Skin epidermis (tissue), 12 donors: Measurements from ENCODE around the gene ACOT8.

Experiments
- H3K27ac ChIP-seq, 21 experiments: fragments of 200-600 bp; sonication (generic) in 11 of 21; one replicate each; pipeline ENCODE4 v1.5.0; 2020; ENCODE audit warnings: mild to moderate bottlenecking in 3 of 21, inconsistent platforms in 2 of 21, moderate library complexity in 2 of 21
- H3K4me3 ChIP-seq, 7 experiments: fragments of 200-600 bp; sonication (generic) in 2 of 7; one replicate each; pipeline ENCODE4 v1.5.0; 2020; ENCODE audit warnings: inconsistent platforms in 2 of 7, mild to moderate bottlenecking in 2 of 7, moderate library complexity in 1 of 7

Gene ACOT8

DNA sequence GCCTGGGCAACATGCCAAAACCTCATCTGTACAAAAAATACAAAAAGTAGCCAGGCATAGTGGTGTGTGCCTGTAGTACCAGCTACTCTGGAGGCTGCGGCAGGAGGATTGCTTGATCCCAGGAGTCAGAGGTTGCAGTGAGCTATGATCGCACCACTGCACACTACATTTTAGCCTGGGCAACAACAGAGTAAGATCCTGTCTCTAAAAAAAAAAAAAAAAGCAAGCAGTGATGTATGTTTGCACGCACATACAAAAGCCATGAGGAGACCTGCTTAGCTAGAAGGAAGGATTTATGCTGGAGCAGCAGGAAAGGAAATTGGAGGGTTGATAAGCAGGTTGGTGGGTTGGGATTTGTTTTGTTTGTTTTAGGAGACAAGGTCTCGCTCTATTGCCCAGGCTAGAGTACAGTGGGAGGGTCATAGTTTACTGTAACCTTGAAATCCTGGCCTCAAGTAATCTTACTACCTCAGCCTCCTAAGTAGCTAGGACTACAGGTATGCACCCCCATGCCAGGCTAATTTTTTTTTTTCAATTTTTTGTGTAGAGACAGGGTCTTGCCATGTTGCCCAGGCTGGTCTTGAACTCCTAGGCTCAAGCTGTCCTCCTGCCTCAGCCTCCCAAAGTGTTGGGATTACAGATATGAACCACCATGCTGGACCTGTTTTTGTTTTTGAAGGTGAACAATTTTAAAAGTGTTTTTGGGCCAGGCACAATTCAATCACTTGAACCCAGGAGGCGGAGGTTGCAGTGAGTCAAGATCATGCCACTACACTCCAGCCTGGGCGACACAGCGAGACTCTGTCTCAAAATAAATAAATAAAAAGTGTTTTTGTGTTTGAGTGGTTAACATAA lies 4.3 kb upstream of the ACOT8 start:
- no peak overlapping the region for H3K4me3 ChIP-seq
- no peak overlapping the region for H3K27ac ChIP-seq

DNA sequence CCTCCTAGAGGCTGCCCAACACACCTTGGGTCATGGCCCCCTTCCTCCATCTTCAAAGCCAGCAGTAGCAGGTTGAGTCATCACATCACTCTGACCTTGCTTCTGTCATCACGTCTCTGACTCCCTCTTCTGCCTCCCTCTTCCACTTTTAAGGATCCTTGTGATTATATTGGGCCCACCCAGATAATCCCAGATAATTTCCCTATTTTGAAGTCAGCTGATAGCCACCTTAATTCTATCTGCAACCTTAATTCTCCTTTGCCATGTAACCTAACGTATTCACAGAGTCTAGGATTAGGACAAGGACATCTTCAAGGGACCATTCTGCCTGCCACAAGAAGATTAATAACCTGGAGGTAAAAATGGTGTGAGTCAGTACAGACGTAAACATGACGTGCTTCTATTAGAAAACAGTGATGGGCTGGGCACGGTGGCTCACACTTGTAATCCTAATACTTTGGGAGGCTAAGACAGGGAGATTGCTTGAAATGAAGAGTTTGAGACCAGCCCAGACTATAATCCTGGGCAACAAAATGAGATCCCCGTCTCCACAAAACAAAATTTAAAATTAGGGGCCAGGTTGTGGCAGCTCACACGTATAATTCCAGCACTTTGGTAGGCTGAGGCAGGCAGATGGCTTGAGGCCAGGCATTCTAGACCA lies 3.5 kb upstream of the ACOT8 start:
- H3K27ac ChIP-seq, result no peak overlapping the region
- no peak overlapping the region for H3K4me3 ChIP-seq

DNA sequence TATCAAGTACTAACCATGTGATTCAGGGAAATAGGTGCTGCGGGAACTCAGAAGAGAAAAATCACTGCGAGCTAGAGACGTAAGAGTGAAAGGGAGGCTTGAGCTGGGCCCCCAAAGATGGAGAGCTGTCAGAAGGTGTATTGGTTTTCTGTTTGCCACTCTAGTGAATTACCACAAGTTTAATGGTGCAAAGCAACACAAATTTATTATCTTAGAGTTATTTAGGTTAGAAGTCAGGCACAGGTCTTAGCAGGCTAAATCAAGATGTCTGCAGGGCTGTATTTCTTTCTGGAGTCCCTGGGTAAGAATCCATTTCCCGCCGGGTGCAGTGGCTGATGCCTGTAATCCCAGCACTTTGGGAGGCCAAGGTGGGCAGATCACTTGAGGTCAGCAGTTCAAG lies 2.7 kb upstream of the ACOT8 start:
- Histone ChIP-seq H3K27ac (no peak overlapping the region), H3K4me3 (no peak overlapping the region)

DNA sequence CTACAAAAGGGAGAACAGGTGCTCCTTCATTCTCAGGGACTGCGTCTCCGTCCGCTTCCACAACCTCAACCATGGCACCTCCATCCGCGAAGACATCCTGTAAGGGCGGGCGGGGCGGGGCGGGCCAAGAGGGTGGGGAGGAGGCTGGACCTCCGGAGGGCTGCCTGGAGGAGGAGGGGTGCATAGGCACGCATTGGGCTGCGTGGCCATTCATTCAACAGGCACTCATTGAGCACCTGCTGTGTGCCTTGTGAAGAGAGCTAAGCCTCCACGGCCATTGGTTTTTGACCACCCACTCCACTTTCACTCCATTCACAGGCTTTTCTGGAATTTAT lies 657 bp upstream of the ACOT8 start:
- Histone ChIP-seq H3K4me3 (peak overlapping the region; percentile 55 to 96 (median 74)), H3K27ac (peak overlapping the region in 20 of 21 experiments; percentile 62 to 97 (median 86))

DNA sequence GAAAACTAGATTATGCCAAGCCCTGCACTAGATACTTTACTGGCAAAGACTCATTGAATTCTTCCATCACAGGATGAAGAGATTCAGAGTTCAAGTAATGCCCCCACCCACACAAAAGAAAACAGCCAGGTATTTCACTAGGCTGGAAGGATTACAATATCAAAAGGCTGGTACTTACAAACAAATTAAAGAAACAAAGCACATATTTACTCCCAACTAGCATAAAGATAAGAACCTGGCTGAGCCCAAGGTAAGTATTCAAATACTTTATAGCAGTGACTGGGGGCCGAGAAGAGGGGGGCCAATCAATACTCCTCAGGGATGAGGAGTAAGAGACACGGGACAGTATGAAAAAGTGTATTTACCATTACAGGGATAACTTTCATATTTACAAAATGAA lies 3.7 kb downstream of the ACOT8 start:
- Histone ChIP-seq H3K27ac (no peak overlapping the region), H3K4me3 (no peak overlapping the region)

DNA sequence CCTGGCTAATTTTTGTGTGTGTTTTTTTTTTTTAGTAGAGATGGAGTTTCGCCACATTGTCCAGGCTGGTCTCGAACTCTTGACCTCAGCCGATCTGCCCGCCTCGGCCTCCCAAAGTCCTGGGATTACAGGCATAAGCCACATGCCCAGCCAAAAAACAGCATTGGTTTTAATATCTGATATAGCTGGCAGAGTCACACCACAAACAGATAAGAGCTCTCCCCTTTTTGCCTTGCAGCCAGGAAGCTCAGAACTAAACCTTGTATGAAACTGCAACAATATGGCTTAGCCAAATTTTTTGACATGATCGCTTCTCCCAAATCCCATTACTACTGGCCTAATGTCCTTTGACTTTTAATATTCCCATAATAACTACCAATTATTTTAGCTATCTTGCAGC lies 4.9 kb downstream of the ACOT8 start:
- H3K27ac ChIP-seq, result no peak overlapping the region
- H3K4me3 ChIP-seq, result no peak overlapping the region

DNA sequence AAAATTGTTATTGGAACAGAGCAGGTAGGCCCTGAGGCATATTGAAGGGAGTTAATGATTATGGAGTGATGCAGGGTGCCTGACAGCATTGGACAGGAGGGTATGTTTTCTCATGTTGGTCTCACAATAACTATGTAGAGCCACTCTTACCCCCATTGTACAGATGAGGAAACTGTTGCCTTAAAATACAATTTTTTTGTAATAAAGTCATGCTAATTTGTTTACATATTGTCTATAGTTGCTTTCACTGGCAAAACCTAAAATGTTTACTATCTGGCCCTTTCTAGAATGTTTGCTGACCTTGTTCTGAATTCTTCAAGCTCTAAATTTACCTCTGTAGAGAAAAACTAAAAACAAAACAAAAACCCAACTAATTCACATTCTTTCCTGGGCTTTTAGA lies 5.7 kb downstream of the ACOT8 start:
- no peak overlapping the region for H3K27ac ChIP-seq
- no peak overlapping the region for H3K4me3 ChIP-seq

DNA sequence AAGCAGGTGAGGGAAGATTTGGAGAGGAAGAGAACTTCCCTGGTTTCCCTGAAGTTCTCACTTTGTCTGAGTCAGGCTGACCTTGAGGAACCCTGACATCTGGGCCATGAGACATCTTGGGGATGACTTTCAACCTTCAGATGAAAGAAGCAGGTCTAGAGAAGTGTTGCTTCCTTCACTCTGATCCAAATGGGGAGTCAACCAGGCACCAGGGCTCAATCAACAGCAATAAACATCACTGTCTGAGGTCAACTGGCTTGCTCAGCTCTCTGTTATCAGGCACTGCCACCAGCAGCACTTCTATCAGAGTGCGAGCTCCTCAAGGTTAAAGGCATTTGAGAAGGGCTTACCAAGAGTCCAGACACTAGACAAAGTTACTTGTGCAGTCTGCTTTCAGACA lies 6.3 kb downstream of the ACOT8 start:
- Histone ChIP-seq H3K27ac (no peak overlapping the region), H3K4me3 (no peak overlapping the region)

DNA sequence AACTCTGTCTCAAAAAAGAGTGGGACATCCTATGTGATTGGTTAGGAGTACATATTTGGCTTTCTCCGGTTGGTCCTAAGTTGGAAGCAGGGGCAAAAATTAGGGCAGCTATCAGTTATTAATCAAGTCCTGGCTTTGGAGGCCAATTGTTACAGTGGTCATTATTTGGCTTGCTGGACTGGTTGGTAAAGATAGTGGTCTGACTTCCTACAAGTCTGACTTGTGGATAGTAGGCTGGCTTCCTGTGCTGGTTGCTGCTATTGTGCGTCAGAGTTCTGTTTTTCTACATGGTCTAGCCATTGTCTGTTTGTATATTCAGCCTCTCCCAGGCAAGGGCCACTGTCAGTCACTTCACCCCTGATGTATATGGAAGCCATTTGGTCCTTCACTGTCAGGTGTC lies 7.0 kb downstream of the ACOT8 start:
- Histone ChIP-seq H3K4me3 (no peak overlapping the region), H3K27ac (no peak overlapping the region)

DNA sequence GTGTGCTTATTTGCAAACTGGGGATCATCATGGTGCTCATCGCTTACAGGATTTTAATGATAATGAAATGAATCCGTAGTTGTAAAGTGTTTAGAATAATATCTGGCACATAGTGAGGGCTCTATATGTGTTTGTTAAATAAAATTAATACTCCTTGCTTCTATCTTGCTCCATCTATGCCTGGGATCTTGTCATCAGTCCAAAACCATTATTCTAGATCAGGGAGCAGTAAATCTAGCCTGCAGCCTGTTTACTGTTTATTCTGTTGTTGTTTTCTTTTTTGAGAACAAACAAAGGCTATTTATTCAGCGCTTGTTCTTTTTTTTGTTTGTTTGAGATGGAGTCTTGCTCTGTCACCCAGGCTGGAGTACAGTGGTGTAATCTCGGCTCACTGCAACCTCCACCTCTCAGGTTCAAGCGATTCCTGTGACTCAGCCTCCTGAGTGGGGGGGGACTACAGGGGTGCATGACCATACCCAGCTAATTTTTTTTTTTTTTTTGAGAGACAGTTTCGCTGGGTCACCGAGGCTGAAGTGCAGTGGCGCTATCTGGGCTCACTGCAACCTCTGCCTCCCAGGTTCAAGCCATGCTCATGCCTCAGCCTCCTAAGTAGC lies 8.1 kb downstream of the ACOT8 start:
- no peak overlapping the region for H3K4me3 ChIP-seq
- H3K27ac ChIP-seq, result peak overlapping the region in 1 of 21 experiments; percentile 11

DNA sequence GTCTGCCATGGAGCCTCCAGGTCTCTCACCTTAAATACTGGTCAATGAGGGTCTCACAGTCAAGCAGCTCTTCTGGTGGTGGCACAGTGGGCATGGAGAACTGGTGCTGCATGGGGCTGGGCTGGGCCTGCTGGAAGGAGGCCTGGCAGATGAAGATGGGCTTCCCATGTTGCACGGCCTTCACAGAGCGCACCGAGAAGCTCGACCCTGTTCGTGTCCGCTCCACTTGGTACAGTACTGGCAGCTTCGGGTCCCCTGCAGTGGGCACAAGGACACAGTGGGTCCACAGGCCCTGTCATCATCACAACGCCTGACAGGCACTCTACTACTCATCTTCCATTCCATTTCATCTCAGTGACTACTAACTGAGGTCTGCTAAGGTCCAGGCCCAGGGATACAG lies 8.8 kb downstream of the ACOT8 start:
- H3K27ac ChIP-seq, result peak overlapping the region in 2 of 21 experiments; percentile 7 to 11
- H3K4me3 ChIP-seq, result no peak overlapping the region

DNA sequence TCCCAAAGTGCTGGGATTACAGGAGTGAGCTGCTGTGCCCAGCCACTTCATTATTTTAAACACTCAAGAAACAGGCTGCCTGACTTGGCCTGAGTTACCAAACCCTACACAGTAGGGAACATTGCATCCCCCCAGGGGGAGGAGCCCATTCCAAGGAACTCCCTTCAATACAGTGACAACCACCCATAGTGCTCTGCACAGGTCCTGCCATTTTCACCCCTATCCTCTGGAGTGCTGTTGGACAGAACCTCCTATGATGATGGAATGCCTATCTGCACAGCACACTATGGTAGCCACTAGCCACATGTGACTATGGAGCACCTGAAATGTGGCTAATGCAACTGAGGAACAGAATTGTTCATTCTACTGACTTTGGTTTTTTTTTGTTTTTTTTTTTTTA lies 11.7 kb downstream of the ACOT8 start:
- H3K4me3 ChIP-seq, result no peak overlapping the region
- no peak overlapping the region for H3K27ac ChIP-seq

DNA sequence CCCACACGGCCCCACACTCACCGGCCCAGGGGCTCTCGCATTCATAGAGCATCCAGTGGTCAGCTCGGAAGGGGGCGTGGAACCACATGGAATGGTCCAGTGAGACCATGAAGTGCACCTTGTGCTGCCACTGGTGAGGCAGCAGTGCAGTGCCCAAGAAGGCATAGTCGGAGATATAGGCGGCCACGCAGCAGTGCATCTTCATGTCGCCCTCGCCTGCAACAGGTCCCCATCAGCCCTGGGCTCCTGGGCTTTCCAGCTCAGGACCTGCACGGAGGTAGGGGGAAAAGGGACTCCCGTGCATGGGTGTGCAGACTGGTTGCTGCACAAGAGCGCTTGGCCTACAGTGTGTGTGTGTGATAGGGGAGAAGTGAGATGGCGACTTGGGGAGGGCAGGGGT lies 13.7 kb downstream of the ACOT8 start:
- peak overlapping the region in 1 of 21 experiments; percentile 22 for H3K27ac ChIP-seq
- H3K4me3 ChIP-seq, result no peak overlapping the region

DNA sequence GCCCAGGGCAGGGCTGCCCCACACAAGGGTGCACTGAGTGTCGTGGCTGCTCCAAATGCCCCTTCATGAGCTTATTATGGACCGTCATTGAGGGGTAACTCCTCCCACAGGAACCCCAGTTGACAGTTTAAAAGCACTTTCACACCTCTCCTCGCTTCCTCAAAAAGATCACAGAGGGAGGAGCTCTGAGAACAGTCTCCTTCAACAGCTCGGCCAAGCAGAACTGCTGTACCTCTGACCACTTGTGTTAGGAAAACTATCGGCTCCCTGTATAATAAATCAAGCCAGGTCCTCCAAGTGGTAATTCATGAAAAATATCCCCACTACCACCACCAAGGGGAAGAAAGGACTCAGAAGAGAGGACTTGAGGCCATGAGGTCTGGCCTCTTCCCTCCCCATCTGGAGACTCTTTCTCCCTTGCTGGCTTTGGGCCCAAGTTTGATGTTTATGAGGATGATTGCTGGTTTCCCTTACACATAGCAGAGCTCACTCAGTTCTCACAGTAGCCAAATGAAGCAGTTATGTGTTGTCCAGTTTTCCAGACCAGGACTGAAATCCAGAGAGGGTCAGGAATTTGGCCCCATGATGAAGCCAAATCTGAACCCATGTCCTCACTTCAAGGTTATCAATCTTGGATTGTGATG lies 14.9 kb downstream of the ACOT8 start:
- no peak overlapping the region for H3K4me3 ChIP-seq
- H3K27ac ChIP-seq, result peak overlapping the region in 4 of 21 experiments; percentile 5 to 41 (median 37)

DNA sequence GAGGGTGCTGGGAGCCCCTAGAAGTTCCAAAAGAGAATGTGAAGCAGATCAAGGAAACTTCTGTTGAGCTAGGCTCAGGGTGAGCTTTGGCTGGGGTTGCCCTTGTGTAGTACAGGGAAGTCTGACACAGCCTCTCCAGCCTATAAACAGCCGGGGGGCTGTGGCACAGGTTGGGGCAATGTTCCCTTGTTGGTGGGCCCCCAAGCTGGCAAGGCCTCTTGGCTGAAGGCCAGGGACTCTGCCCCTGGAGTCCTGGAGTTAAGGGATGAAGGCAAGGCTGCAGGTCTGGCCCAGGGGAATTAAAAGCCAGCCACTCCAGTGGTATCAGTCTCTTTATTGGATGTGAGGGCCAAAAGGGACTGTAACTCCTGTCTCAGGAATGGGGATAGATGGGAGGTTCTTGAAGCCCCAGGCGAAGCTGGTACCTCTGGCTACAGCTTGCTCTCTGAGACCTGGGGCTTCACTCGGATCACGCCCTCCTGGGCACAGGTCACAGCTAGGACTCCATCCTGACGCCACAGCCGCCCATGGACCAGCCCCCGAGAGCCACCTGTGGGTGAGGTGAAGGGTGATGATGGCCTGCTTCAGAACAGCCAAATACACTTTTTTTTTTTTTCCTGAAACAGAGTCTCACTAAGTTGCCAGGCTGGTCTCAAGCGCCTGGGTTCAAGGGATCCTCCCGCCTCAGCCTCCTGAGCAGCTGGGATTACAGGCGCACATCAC lies 15.6 kb downstream of the ACOT8 start:
- no peak overlapping the region for H3K4me3 ChIP-seq
- peak overlapping the region in 6 of 21 experiments; percentile 17 to 69 (median 38) for H3K27ac ChIP-seq

DNA sequence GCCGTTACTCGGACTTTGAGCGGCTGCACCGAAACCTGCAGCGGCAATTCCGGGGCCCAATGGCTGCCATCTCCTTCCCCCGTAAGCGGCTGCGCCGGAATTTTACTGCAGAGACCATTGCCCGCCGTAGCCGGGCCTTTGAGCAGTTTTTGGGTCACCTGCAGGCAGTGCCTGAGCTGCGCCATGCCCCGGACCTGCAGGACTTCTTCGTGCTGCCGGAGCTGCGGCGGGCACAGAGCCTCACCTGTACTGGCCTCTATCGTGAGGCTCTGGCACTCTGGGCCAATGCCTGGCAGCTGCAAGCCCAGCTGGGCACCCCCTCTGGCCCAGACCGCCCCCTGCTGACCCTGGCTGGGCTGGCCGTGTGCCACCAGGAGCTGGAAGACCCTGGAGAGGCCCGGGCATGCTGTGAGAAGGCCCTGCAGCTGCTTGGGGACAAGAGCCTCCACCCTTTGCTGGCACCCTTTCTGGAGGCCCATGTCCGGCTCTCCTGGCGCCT lies 16.4 kb downstream of the ACOT8 start:
- Histone ChIP-seq H3K4me3 (no peak overlapping the region), H3K27ac (peak overlapping the region in 5 of 21 experiments; percentile 2 to 69 (median 22))

DNA sequence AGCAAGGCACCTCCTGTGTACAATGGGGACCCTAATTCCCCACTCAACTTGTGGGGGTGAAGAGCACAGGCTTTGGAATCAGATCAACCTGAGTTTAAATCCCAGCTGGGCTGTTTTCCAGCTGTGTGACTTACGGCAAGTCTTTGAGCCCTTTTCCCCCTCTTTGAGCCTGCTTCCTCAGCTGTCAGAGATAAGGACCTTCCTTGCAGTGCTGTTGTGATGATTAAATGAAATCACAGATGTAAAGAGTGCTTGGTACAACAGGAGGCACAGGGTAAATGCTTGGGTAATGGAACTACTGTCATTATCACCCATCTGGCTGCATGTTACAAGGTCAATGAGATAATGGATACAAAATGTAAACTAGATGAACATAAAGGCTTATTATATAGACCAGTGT lies 20.4 kb downstream of the ACOT8 start:
- H3K27ac ChIP-seq, result peak overlapping the region in 10 of 21 experiments; percentile 17 to 92 (median 64)

DNA sequence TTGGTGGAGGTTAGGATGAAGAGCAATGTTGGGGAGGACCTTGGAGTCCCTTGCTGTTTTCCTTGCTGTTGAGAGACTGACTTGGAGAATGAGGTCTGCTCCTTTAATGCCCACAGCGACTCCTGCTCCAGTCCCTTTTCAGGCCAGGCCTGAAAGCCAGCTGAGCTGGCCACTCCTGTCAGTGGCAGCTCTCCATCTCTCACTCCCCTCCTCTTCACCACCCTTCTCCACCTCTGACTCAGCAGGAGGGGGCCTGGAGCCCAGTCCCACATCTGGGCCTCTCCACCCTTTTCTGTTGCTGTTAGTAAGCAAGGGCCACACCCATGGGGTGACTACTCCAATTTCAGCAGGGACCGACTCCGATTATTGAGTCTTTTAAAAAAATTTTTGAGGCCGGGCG lies 21.4 kb downstream of the ACOT8 start:
- Histone ChIP-seq H3K27ac (peak overlapping the region in 16 of 21 experiments; percentile 35 to 94 (median 88)), H3K4me3 (peak overlapping the region in 6 of 7 experiments; percentile 3 to 76 (median 36))

More for the DNA sequence above, 20.4 kb downstream of the ACOT8 start:
- H3K4me3 ChIP-seq, result no peak overlapping the region

DNA sequence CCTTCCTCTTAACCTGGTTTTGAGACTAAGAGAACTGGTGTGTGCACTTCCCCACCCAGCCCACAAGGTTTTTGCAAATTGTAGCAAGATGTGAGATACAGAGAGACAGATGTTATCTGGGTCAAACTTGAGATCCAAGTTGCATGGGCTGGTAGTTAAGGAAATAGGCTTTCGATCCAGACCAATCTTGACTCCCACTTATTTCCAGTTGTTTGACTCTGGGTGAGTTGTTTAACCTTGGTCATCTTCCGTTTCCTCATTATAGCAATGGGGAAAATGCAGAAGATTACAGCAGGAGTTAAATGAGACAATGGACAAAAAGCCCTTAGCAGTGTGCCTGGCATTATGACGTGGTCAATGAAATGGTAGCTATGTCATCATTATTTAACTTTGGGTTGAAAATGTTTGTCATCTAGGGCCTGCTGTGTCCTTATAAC lies 21.8 kb downstream of the ACOT8 start:
- Histone ChIP-seq H3K27ac (peak overlapping the region in 17 of 21 experiments; percentile 35 to 96 (median 91)), H3K4me3 (peak overlapping the region in 6 of 7 experiments; percentile 3 to 76 (median 63))
